SHP77 treated with DMSO at 0.1 percent for 48 hours (cell line): ENCODE data around the gene PSMD9.
"Not testable (repeated sequence)": the region's sequence is repeated elsewhere in the genome, so short reads cannot be mapped to it uniquely, and the experiment has no call there.

ENCODE experiments used
- DNase-seq: peaks from one replicate; lab custom pipeline; 2025; lab: John Stamatoyannopoulos, UW

The PSMD9 gene

DNA sequence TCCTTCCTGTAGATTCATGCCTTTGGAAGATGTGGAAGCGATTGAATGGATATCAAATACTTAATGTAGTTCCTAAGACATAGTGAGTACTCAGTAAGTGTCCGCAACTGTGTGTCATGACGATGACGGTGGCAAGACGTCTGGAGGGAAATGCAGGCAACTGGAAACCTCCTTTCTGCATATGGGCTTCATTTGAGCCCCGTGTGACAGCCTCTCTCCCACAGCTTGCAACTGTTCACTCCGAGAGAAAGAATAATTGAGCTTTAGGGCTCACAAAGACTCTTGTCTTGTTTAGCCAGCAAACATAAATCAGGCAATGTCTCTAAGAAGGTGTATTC lies 36.7 kb downstream of the PSMD9 start:
- no peak for DNase-seq

GRCh38 chr12:121926874-121927706 lies 38.5 kb downstream of the PSMD9 start:
- DNase-seq, result no peak

- DNase-seq, result no peak
Observed at GRCh38 chr12:121927813-121928212, 39.2 kb downstream of the PSMD9 start.

DNA sequence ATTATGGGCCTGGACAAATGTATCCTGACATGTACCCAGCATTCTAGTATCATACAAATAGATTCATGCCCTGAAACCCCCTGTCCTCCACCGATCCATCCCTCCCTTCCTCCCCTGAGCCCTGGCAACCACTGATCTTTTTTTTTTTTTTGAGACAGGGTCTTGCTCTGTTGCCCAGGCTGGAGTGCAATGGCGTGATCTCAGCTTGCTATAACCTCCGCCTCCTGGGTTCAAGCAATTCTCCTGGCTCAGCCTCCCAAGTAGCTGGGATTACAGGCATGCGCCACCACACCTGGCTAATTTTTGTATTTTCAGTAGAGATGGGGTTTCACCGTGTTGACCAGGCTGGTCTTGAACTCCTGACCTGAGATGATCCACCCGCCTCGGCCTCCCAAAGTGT lies 41.0 kb downstream of the PSMD9 start:
- not testable (repeated sequence) for DNase-seq

- DNase-seq, result no peak
Observed at GRCh38 chr12:121930862-121931261, 42.3 kb downstream of the PSMD9 start.

DNA sequence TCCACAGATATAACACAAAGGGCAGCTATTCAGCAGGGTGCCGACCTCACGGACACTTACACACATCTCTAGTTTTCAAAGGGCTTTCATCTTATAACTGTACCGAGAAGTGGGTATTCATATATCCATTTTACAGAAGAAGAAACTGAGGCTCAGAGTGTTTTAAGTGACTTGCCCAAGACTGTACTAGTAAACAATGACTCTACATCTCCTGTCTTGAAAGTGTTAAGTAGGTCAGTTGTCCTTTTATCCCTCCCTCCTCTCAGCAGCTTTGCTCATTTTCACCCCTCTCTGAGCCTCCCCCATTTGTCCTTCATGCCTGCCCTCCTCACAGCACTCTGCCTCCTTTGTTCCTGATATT lies 43.6 kb downstream of the PSMD9 start:
- DNase-seq, result no peak

DNA sequence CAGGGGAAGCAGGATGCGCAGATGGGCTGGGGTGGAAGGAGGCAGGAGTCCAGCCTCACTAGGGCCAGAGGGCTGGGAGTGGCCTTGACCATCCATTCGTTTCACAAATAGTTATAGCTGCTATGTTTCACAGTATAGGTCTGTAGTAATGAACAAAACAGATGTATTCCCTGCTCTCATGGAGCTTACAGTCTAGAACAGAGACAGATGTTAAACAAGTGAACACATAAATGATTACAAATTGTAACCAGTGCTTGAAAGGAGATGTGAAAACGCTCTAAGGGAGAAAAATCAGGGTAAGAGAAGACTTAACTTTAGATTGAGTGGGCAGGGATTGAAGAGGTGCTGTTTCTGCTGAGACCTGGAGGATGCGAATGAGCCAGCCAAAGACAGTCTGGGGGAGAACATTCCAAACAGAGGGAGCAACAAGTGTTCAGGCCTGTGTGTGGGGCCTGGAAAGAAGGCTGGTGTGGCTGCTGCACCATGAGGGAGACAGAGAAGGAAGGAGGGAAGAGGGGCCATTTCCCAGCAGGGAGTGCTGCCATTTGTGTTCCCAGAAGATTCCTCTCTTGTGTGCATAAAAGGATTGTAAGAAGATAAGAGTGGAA lies 44.4 kb downstream of the PSMD9 start:
- no peak for DNase-seq

DNA sequence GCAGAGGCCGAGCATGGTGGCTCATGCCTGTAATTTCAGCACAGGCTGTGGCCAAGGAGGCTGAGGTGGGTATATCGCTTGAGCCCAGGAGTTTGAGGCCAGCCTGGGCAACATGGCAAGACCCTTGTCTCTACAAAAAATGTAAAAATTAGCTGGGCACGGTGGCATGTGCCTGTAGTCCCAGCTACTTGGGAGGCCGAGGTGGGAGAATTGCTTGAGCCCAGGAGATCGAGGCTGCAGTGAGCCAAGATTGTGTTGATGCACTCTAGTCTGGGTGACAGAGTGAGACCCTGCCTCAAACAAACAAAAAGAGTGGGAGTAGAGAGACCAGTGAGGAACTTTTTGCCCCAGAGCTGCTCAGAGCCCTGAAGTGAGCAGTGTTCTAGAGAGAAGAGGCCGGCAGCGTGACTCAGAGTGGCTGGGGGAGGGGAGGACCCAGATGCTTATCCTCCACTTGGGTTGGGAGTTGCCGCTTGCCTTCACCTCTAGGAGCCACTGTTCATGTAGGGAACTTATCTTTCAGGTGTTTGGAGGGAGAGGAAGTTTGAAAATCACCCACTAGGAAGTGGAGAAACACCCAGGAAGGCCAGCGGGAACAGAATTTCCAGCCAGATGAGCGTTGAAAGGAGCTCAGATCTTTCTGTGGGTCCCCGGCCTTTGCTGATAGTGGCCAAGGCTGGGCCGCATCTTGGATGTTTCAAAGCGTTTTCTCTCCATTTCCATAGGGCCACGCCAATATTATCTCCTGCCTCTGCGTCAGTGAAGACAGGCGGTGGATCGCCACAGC lies 45.1 kb downstream of the PSMD9 start:
- no peak for DNase-seq

- DNase-seq, result no peak
Observed at GRCh38 chr12:121934309-121934664, 45.7 kb downstream of the PSMD9 start.

DNA sequence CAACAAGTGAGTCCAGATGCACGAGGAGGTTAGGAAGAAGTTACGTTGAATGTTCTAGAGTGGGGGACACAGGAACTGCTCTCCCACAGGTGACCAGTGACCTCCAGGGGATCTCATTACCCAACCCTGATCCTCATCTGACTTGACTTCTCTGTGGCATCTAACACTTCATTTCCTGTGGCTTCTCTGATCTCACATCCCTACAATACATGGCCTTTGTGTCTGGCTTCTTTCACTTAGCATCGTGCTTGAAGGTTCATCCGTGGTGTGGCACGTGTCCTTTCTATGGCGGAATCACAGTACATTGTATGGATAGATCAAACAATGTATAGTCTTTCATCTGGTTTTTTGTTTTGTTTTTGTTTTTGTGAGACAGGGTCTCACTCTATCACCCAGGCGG lies 49.1 kb downstream of the PSMD9 start:
- no peak for DNase-seq

DNA sequence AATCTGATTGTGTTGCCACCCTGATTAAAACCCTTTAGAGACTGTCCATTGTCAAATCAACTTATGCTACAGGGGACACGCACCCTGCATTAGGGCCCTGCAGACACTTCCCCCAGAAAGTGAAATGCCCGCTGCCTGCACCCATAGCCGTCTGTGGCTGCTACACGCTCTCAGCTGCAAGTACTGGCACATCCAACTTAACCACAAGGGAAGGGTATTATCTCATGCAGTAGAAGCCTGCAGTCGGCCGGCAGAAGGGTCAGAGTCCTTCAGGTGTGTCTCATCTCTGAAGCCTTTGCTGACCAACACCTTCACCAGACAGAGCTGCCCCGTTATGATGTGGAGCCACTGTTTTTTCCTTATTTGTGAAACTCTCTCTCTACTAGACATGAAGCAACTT lies 50.6 kb downstream of the PSMD9 start:
- no peak for DNase-seq

- no peak for DNase-seq
Observed at GRCh38 chr12:121939992-121940766, 51.6 kb downstream of the PSMD9 start.

DNA sequence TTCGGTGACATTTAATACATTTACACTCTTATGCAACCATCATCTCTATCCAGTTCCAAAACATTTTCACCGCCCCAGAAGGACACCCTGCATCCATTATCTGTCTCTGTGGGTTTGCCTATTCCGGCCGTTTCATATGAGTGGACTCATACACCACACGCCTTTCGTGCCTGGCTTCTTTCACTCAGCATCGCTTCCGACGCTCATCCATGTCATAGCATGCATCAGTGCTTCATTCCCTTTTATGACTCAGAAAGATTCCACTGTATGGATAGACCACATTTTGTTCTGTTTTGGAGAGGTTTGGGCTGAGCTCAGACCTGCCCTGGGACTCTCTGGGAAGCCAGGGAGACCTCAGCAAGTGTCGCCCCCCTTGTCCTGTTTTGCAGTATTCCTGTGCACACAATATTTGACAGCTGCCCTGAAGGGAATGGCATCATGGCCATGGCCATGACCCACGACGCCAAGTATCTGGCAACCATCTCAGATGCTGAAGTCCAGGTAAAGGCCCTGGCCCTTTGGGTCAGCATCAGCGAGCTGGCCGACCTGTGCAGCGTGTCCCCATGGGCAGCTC lies 53.6 kb downstream of the PSMD9 start:
- no peak for DNase-seq

DNA sequence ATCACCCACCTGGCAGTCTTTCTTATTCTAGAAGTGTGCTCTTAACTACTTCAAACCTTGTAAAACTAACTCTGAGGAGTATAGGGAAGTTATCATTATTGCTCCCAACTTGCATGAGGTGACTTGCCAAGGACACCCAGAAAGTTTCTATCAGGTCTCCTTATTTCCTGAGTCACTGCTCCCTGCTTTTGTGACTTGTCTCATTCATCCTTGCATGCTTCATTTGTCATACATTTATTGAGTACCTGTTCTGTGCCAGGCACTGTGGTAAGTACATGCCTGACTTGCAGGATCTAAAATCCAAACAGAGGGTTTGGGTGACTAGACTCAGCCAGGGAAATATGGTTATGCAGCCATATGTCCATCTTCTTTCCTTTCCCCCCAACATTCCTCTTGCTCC lies 55.3 kb downstream of the PSMD9 start:
- DNase-seq, result no peak

DNA sequence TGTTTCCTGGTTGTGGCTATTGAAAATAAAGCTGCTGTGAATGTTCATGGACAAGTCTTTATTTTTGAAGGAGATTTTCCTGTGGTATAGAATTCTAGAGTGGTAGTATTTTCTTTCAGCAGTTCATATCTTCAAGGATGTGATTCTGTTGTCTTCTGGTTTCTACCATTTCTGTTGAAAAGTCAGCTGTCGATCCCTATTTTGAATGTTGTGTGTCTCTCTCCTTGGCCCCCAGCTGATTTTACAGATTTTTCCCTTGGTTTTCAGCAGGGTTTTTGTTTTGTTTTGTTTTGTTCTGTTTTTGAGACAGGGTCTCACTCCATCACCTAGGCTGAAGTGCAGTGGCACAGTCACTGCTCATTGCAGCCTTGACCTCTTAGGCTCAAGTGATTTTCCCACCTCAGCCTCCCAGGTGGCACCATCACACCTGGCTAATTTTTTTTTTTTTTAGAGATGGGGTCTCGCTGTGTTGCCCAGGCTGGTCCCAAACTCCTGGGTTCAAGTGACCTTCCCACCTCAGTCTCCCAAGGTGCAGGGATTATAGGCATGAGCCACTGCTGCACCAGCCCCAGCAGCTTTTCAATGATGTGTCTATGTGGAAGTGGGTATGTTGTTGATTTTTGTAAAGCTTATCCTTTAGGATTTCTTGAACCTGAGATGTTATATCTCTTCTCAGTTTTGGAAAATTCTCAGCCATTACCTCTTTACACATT lies 57.9 kb downstream of the PSMD9 start:
- DNase-seq, result no peak

DNA sequence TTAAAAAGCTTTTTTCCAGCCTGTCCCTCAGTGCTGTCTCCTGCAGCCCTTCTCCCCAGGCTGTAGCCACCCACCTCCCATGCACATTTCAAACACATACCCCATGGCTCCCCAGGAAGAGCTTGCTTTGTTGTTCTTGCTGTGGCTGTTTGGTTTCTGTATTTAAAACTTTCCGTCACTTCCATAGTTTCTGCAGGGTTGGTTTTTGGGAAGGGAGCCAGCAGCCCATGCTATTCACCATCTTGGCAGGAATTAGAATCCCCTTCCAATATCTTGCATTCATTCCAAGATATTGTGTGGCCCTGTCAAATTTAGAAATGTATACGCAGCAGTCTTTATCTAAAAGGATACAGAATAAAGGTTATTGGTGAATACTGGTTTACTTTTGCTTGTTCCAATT lies 59.4 kb downstream of the PSMD9 start:
- DNase-seq, result no peak

- DNase-seq, result no peak
Observed at GRCh38 chr12:121949648-121950397, 61.2 kb downstream of the PSMD9 start.

DNA sequence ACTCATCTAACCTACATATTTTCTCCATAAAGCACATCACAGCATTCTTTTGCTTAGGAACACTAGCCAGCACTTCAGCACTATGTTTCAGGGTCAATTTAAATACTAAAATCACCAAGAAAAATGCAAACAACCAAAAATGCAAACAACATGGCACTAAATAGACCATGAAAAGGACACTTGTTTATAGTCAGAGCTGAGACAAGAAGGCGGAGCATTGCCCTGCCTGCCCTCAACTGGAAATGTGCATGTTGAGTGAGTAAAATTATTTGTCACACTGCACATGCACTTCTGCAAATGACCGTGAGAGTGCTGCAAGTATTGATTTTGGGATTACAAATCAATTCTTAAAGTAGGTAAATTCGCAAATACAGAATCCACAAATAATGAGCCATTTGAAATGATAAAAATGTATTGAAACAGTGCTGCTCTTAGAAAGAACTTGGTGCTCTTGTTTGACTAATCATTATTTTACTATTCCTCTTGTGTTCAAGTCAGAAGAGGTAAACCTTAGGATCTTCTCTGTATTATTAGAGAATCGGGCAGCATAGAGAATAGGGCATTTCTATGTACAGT lies 64.6 kb downstream of the PSMD9 start:
- DNase-seq, result no peak

GRCh38 chr12:121953695-121954094 lies 65.1 kb downstream of the PSMD9 start:
- no peak for DNase-seq
